ENCODE results near the gene CYP19A1. TPM values are rescaled to one million over a fixed set of nuclear protein-coding genes. Genes with fewer than 3 reads are reported as not detected.

The CYP19A1 gene
- total and polyA plus RNA-seq, 4 donors: 0.03 to 124 (median 0.50) TPM; not detected in 1

- Histone ChIP-seq H3K9me3 (ENCODE audit: control insufficient read depth in 4 of 4, low read length in 3 of 4) (no peaks in the 10 kb centered on the region), H3K4me1 (ENCODE audit: control insufficient read depth in 4 of 4, insufficient read depth in 4 of 4, low read length in 3 of 4) (no peaks in the 10 kb centered on the region), H3K4me3 (ENCODE audit: low read depth in 1 of 3, low read length in 3 of 3) (no peak overlapping the region), H3K9ac (ENCODE audit: low read depth in 1 of 2, low read length in 2 of 2) (no peak overlapping the region), H3K36me3 (ENCODE audit: control insufficient read depth in 4 of 4, insufficient read depth in 3 of 4, low read depth in 1 of 4, low read length in 3 of 4) (no peaks in the 10 kb centered on the region), H3K27me3 (ENCODE audit: control insufficient read depth in 4 of 4, insufficient read depth in 4 of 4, low read length in 3 of 4) (no peaks in the 10 kb centered on the region), H3K27ac (ENCODE audit: low read depth in 1 of 2, low read length in 2 of 2) (no peak overlapping the region)
- no peak for DNase-seq (ENCODE audit: low spot score)
- 95% methylated on average over 2 of the region's 2 CpGs for whole genome bisulfite sequencing
- TF ChIP-seq TAF1 (conservative IDR thresholded peaks at IDR 0.05) (no peak), ATF3 (IDR thresholded peaks at IDR 0.05) (no peak), HNF4G (IDR thresholded peaks at IDR 0.05) (no peak), FOXA2 (IDR thresholded peaks at IDR 0.05) (no peak), HNF4A (conservative IDR thresholded peaks at IDR 0.05) (no peak), SP1 (IDR thresholded peaks at IDR 0.05) (no peak)
Observed at GRCh38 chr15:51327081-51327480, 11.3 kb downstream of the CYP19A1 start.

GRCh38 chr15:51325167-51325566 is 13.2 kb downstream of the CYP19A1 start:
- Histone ChIP-seq H3K4me1 (ENCODE audit: control insufficient read depth in 4 of 4, insufficient read depth in 4 of 4, low read length in 3 of 4) (no peaks in the 10 kb centered on the region), H3K4me3 (ENCODE audit: low read depth in 1 of 3, low read length in 3 of 3) (no peak overlapping the region), H3K9me3 (ENCODE audit: control insufficient read depth in 4 of 4, low read length in 3 of 4) (no peaks in the 10 kb centered on the region), H3K9ac (ENCODE audit: low read depth in 1 of 2, low read length in 2 of 2) (no peak overlapping the region), H3K27ac (ENCODE audit: low read depth in 1 of 2, low read length in 2 of 2) (no peak overlapping the region), H3K36me3 (ENCODE audit: control insufficient read depth in 4 of 4, insufficient read depth in 3 of 4, low read depth in 1 of 4, low read length in 3 of 4) (no peaks in the 10 kb centered on the region), H3K27me3 (ENCODE audit: control insufficient read depth in 4 of 4, insufficient read depth in 4 of 4, low read length in 3 of 4) (no peaks in the 10 kb centered on the region)
- no peak for TF ChIP-seq CTCF (IDR thresholded peaks at IDR 0.05; ENCODE audit: low read depth, low read length, missing input control)
- no peak for TF ChIP-seq GABPA (IDR thresholded peaks at IDR 0.05 in 1 of 2, conservative IDR thresholded peaks at IDR 0.05 in 1 of 2)
- TF ChIP-seq FOXA1 (IDR thresholded peaks at IDR 0.05): no peak
- DNase-seq (ENCODE audit: low spot score): no peak
- 95% methylated on average over 3 of the region's 3 CpGs for WGBS

- Histone ChIP-seq H3K4me3 (ENCODE audit: low read depth in 1 of 3, low read length in 3 of 3) (no peak overlapping the region), H3K4me1 (ENCODE audit: control insufficient read depth in 4 of 4, insufficient read depth in 4 of 4, low read length in 3 of 4) (no peaks in the 10 kb centered on the region), H3K27me3 (ENCODE audit: control insufficient read depth in 4 of 4, insufficient read depth in 4 of 4, low read length in 3 of 4) (peaks cover 0 to 7% (median 0%) of the 10 kb centered on the region in 4 donors), H3K36me3 (ENCODE audit: control insufficient read depth in 4 of 4, insufficient read depth in 3 of 4, low read depth in 1 of 4, low read length in 3 of 4) (no peaks in the 10 kb centered on the region), H3K9me3 (ENCODE audit: control insufficient read depth in 4 of 4, low read length in 3 of 4) (no peaks in the 10 kb centered on the region), H3K9ac (ENCODE audit: low read depth in 1 of 2, low read length in 2 of 2) (no peak overlapping the region), H3K27ac (ENCODE audit: low read depth in 1 of 2, low read length in 2 of 2) (no peak overlapping the region)
- no peak for DNase-seq (ENCODE audit: low spot score)
- TF ChIP-seq FOXA2 (IDR thresholded peaks at IDR 0.05) (no peak), HNF4G (IDR thresholded peaks at IDR 0.05) (no peak), YY1 (IDR thresholded peaks at IDR 0.05) (no peak), MAX (IDR thresholded peaks at IDR 0.05) (no peak), GABPA (IDR thresholded peaks at IDR 0.05 in 1 of 2, conservative IDR thresholded peaks at IDR 0.05 in 1 of 2) (no peak), SP1 (IDR thresholded peaks at IDR 0.05) (no peak), ZBTB33 (IDR thresholded peaks at IDR 0.05) (no peak), ATF3 (IDR thresholded peaks at IDR 0.05) (no peak), RXRA (IDR thresholded peaks at IDR 0.05) (no peak), CTCF (IDR thresholded peaks at IDR 0.05; ENCODE audit: low read depth, low read length, missing input control) (no peak)
- WGBS: 89% methylated on average over 7 of the region's 7 CpGs
Observed at GRCh38 chr15:51323749-51324148, 14.6 kb downstream of the CYP19A1 start.
